H1 (cell line): ENCODE data around the gene EZH1. TPM values are rescaled to one million over a fixed set of nuclear protein-coding genes. Genes with fewer than 3 reads are reported as not detected.

Experiments
- EGR1 ChIP-seq: IDR thresholded peaks from 2 replicates; pipeline ENCODE4 v1.6.1; 2011; ENCODE audit warnings: low read depth, low read length, borderline replicate concordance
- RAD21 ChIP-seq, 2 experiments: IDR thresholded peaks in 1 of 2; conservative IDR thresholded peaks in 1 of 2; 2 replicates each; pipeline ENCODE4 v1.6.1; 2011; ENCODE audit warnings: low read depth in 2 of 2, low read length in 2 of 2, improper control_type of control experiment in 1 of 2, inconsistent platforms in 1 of 2, mild to moderate bottlenecking in 1 of 2, moderate library complexity in 1 of 2
- RFX5 ChIP-seq: IDR thresholded peaks from 2 replicates; pipeline ENCODE4 v1.6.1; 2011; ENCODE audit warnings: low read depth, low read length, improper control_type of control experiment, borderline replicate concordance
- polyA plus RNA-seq, 7 experiments: library from polyadenylated mRNA; depleted of rRNA in 3 of 7; stranded (reverse) in 5 of 7; unstranded in 2 of 7; fragments of >200 nt in 5 of 7; fragments of 200-250 nt in 2 of 7; gene quantifications; 1 replicate in 5 of 7; 2 replicates in 1 of 7; 4 replicates in 1 of 7; pipeline versions ENCODE4 v1.2.1 to v1.2.3, GENCODE V29; 2011 to 2013; ENCODE audit warnings: missing spikeins in 2 of 7, mixed read lengths in 2 of 7
- total RNA-seq: library from RNA; stranded (reverse); fragmentation: NEBNext Ultra II Directional; extraction: Animal tissue kit (Norgen Biotek cat#: 25700); gene quantifications from 2 replicates; pipeline ENCODE4 v1.2.1, GENCODE V29; 2021

Gene EZH1
- total and polyA plus RNA-seq, 2 of the 8 experiments (the other 6 are each of a cell fraction or from before 2014, with no cell fraction given): 17.4 to 20.8 TPM

DNA sequence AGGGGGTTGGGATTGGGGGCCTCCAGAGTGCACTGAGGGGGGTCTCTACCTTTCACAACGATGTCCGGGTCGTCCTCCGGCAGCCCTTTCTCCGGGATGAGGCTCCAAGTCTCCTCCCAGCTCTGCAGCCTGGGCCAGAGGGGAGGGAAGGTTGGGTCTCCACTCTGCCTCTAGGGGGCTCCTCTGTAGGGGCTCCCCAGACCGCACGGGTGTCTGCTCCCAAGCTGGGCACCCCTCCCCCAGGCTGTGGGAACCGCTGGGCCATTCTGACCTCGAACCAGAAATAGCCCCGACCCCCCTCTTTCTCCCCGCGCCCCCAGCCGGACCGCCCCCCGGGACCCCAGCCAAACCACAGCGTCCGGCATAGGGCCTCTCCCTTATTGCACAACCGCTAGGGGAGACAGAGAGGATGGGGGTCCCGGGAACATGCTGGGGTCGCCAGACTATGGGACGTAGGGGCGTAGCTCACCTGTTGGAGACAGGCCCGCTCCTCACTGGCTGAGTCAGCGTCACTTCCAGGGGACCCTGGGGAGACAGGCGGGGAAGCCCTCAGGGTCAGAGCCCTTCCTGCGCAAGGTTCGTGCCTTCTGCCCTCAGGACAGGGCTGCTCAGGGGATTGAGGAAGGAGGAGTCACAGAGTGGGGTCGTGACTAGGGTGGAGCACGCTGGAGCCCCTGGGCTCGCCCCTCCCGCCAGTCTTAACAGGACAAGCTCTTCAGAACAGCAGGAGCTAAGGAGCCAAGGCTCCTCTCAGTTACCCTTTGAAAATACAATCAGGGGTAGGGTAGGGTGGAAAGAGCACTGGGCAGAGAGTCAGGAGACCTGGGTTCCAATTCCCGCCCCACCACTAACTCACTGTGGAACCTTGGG is 70.7 kb downstream of the EZH1 start (continued):
- TF ChIP-seq RAD21 (IDR thresholded peaks at IDR 0.05 in 1 of 2, conservative IDR thresholded peaks at IDR 0.05 in 1 of 2; ENCODE audit: low read depth in 2 of 2, low read length in 2 of 2) (peak; percentile 22 to 46; a peak in 2 of 4 replicates), EGR1 (no peak), RFX5 (no peak)
